Stimulated activated naive CD8-positive, alpha-beta T cell treated with anti-CD3 and anti-CD28 coated beads, Interleukin-15, amount 100 ng/mL, for 72 hours (primary cell): ENCODE measurements around the gene BHLHE40.
"Not testable (repeated sequence)": the region's sequence is repeated elsewhere in the genome, so short reads cannot be mapped to it uniquely, and the experiment has no call there.

Experiments used
- ATAC-seq: fragments of 150-1000 bp; cut with Tn5 transposase; 2 replicates; pipeline ENCODE4 v1.10.0; 2021; ENCODE audit warnings: mild to moderate bottlenecking, moderate library complexity
- DNase-seq, 2 donors: peaks; one replicate each; pipeline ENCODE4 v3.0.0; 2021 to 2022
- H3K27ac Mint-ChIP-seq, 2 donors: one replicate each; pipeline ENCODE4 v1.8.0; 2022; ENCODE audit warnings: mild to moderate bottlenecking in 2 of 2, mixed read lengths in 2 of 2, moderate library complexity in 2 of 2
- H3K27me3 Mint-ChIP-seq: one replicate; pipeline ENCODE4 v1.8.0; 2022; ENCODE audit warnings: mixed read lengths
- H3K4me1 Mint-ChIP-seq: one replicate; pipeline ENCODE4 v1.8.0; 2022; ENCODE audit warnings: mild to moderate bottlenecking, mixed read lengths
- H3K4me3 Mint-ChIP-seq, 2 donors: one replicate each; pipeline ENCODE4 v1.8.0; 2022; ENCODE audit warnings: mild to moderate bottlenecking in 2 of 2, mixed read lengths in 2 of 2, moderate library complexity in 1 of 2
- H3K9me3 Mint-ChIP-seq, 2 donors: one replicate each; pipeline ENCODE4 v1.8.0; 2022; ENCODE audit warnings: mixed read lengths in 2 of 2

Gene BHLHE40

GRCh38 chr3:4953119-4953518 lies 26.1 kb upstream of the BHLHE40 start:
- no peaks in the 10 kb centered on the region for H3K27me3 Mint-ChIP-seq
- no peaks in the 10 kb centered on the region for H3K4me1 Mint-ChIP-seq
- no peak overlapping the region for H3K27ac Mint-ChIP-seq
- H3K9me3 Mint-ChIP-seq = peaks cover 0 to 8% of the 10 kb centered on the region in 2 donors
- ATAC-seq (no peak), DNase-seq (no peak)
- no peak overlapping the region for H3K4me3 Mint-ChIP-seq

GRCh38 chr3:4954256-4955000 lies 24.8 kb upstream of the BHLHE40 start:
- ATAC-seq = no peak
- no peak for DNase-seq

GRCh38 chr3:4956099-4956498 lies 23.1 kb upstream of the BHLHE40 start:
- Mint-ChIP-seq H3K4me1 (no peaks in the 10 kb centered on the region), H3K27ac (peak overlapping the region in 1 of 2 donors; percentile 71), H3K27me3 (no peaks in the 10 kb centered on the region), H3K4me3 (no peak overlapping the region), H3K9me3 (peaks cover 7 to 27% of the 10 kb centered on the region in 2 donors)
- ATAC-seq = no peak
- no peak for DNase-seq

More at GRCh38 chr3:4954256-4955000, 24.8 kb upstream of the BHLHE40 start:
- Mint-ChIP-seq H3K9me3 (peaks cover 7 to 21% of the 10 kb centered on the region in 2 donors), H3K27me3 (no peaks in the 10 kb centered on the region), H3K27ac (no peak overlapping the region), H3K4me3 (no peak overlapping the region), H3K4me1 (no peaks in the 10 kb centered on the region)

- no peak for DNase-seq
- Mint-ChIP-seq H3K4me1 (no peaks in the 10 kb centered on the region), H3K4me3 (no peak overlapping the region), H3K27ac (no peak overlapping the region), H3K9me3 (peaks cover 7 to 29% of the 10 kb centered on the region in 2 donors), H3K27me3 (no peaks in the 10 kb centered on the region)
- no peak for ATAC-seq
These were observed 22.5 kb upstream of the BHLHE40 start for GRCh38 chr3:4956738-4957137.

GRCh38 chr3:4957978-4958377 lies 21.3 kb upstream of the BHLHE40 start:
- Mint-ChIP-seq H3K27me3 (no peaks in the 10 kb centered on the region), H3K4me1 (no peaks in the 10 kb centered on the region), H3K9me3 (peaks cover 7 to 29% of the 10 kb centered on the region in 2 donors), H3K27ac (no peak overlapping the region), H3K4me3 (no peak overlapping the region)
- DNase-seq = no peak
- ATAC-seq = no peak

- Mint-ChIP-seq H3K27me3 (no peaks in the 10 kb centered on the region), H3K9me3 (peaks cover 14 to 29% of the 10 kb centered on the region in 2 donors), H3K4me1 (no peaks in the 10 kb centered on the region), H3K27ac (peak overlapping the region in 1 of 2 donors; percentile 21), H3K4me3 (no peak overlapping the region)
- no peak for ATAC-seq
- DNase-seq = no peak
These were observed 20.1 kb upstream of the BHLHE40 start for GRCh38 chr3:4959180-4959579.

GRCh38 chr3:4961865-4962264 lies 17.4 kb upstream of the BHLHE40 start:
- H3K27ac Mint-ChIP-seq, H3K4me3 Mint-ChIP-seq, ATAC-seq, DNase-seq, H3K27me3 Mint-ChIP-seq: not testable (repeated sequence)
- Mint-ChIP-seq H3K9me3 (peaks cover 17 to 36% of the 10 kb centered on the region in 2 donors), H3K4me1 (peaks cover 12% of the 10 kb centered on the region)

GRCh38 chr3:4963669-4964570 lies 15.3 kb upstream of the BHLHE40 start:
- Mint-ChIP-seq H3K9me3 (peaks cover 29 to 40% of the 10 kb centered on the region in 2 donors), H3K4me1 (peaks cover 12% of the 10 kb centered on the region), H3K27ac (peak overlapping the region in 1 of 2 donors; percentile 46), H3K4me3 (no peak overlapping the region), H3K27me3 (no peaks in the 10 kb centered on the region)
- DNase-seq (no peak), ATAC-seq (no peak)

GRCh38 chr3:4966006-4966405 lies 13.2 kb upstream of the BHLHE40 start:
- not testable (repeated sequence) for H3K27me3 Mint-ChIP-seq, DNase-seq, H3K27ac Mint-ChIP-seq, ATAC-seq, H3K4me3 Mint-ChIP-seq
- Mint-ChIP-seq H3K4me1 (peaks cover 12% of the 10 kb centered on the region), H3K9me3 (peaks cover 29 to 45% of the 10 kb centered on the region in 2 donors)

GRCh38 chr3:4967683-4968082 lies 11.6 kb upstream of the BHLHE40 start:
- peaks cover 12% of the 10 kb centered on the region for H3K4me1 Mint-ChIP-seq
- H3K4me3 Mint-ChIP-seq, H3K27me3 Mint-ChIP-seq, DNase-seq, H3K27ac Mint-ChIP-seq, ATAC-seq: not testable (repeated sequence)
- H3K9me3 Mint-ChIP-seq = peaks cover 29 to 41% of the 10 kb centered on the region in 2 donors

GRCh38 chr3:4971437-4971836 lies 7.8 kb upstream of the BHLHE40 start:
- H3K27me3 Mint-ChIP-seq, H3K27ac Mint-ChIP-seq, ATAC-seq, H3K4me3 Mint-ChIP-seq, DNase-seq: not testable (repeated sequence)
- H3K9me3 Mint-ChIP-seq = peaks cover 23 to 38% of the 10 kb centered on the region in 2 donors
- H3K4me1 Mint-ChIP-seq = peaks cover 28% of the 10 kb centered on the region

GRCh38 chr3:4971838-4972237 lies 7.4 kb upstream of the BHLHE40 start:
- Mint-ChIP-seq H3K27me3 (no peaks in the 10 kb centered on the region), H3K27ac (no peak overlapping the region), H3K9me3 (peaks cover 20 to 34% of the 10 kb centered on the region in 2 donors), H3K4me1 (peaks cover 29% of the 10 kb centered on the region), H3K4me3 (no peak overlapping the region)
- ATAC-seq = no peak
- no peak for DNase-seq

- no peak for DNase-seq
- ATAC-seq = no peak
- Mint-ChIP-seq H3K9me3 (peaks cover 13 to 24% of the 10 kb centered on the region in 2 donors), H3K27ac (no peak overlapping the region), H3K27me3 (no peaks in the 10 kb centered on the region), H3K4me3 (no peak overlapping the region), H3K4me1 (peaks cover 39% of the 10 kb centered on the region)
These were observed 6.3 kb upstream of the BHLHE40 start for GRCh38 chr3:4972652-4973643.

GRCh38 chr3:4974154-4974553 lies 5.1 kb upstream of the BHLHE40 start:
- no peaks in the 10 kb centered on the region for H3K27me3 Mint-ChIP-seq
- DNase-seq (no peak), ATAC-seq (no peak)
- H3K4me3 Mint-ChIP-seq = no peak overlapping the region
- peaks cover 39% of the 10 kb centered on the region for H3K4me1 Mint-ChIP-seq
- H3K9me3 Mint-ChIP-seq = peaks cover 5 to 12% of the 10 kb centered on the region in 2 donors
- peak overlapping the region; percentile 8 to 21 for H3K27ac Mint-ChIP-seq

GRCh38 chr3:4976109-4976508 lies 3.1 kb upstream of the BHLHE40 start:
- Mint-ChIP-seq H3K4me1 (peaks cover 39% of the 10 kb centered on the region), H3K9me3 (no peaks in the 10 kb centered on the region), H3K4me3 (no peak overlapping the region), H3K27me3 (no peaks in the 10 kb centered on the region), H3K27ac (peak overlapping the region in 1 of 2 donors; percentile 99)
- DNase-seq (peak; percentile 59 to 74), ATAC-seq (no peak)
